ENCODE measurements around the gene SMAD7. TPM values are rescaled to one million over a fixed set of nuclear protein-coding genes. Genes with fewer than 3 reads are reported as not detected.

The SMAD7 gene
- total and polyA plus RNA-seq, 7 experiments from 2014 or later = 5.3 to 79.4 (median 21.4) TPM

GRCh38 chr18:48947560-48947959 lies 3.2 kb downstream of the SMAD7 start:
- intact Hi-C loops (cut with micrococcal nuclease) = loop anchor here (5.0 to 10.0 kb wide), 4 partner anchors 277 to 1337 kb away; partner anchors contain the start of genes ACAA2 (in 1 of the 2), C18orf32 (in 1 of the 2), CXXC1 (in 1 of the 2) and MBD1 (in 1 of the 2)
- Histone ChIP-seq H3K27me3 (ENCODE audit: control insufficient read depth in 2 of 2, insufficient read depth in 2 of 2, low read length in 2 of 2) (no peaks in the 10 kb centered on the region), H3K27ac (ENCODE audit: low read depth, low read length) (no peak overlapping the region), H3K9me3 (ENCODE audit: control insufficient read depth in 2 of 3, low read length in 3 of 3) (no peaks in the 10 kb centered on the region), H3K36me3 (ENCODE audit: control insufficient read depth in 2 of 3, insufficient read depth in 3 of 3, low read length in 3 of 3) (no peaks in the 10 kb centered on the region), H3K4me3 (ENCODE audit: low read length) (peak overlapping the region; percentile 95), H3K4me1 (ENCODE audit: control insufficient read depth in 2 of 2, insufficient read depth in 2 of 2, low read length in 2 of 2) (peaks cover 55 to 57% of the 10 kb centered on the region in 2 donors)
- ChIA-PET POLR2A (interaction anchor here (0.7 to 3.7 kb wide), 6 partner anchors 9 to 113 kb away, joined by 3 to 10 read pairs (median 6); no protein-coding TSS in a partner anchor), CTCF (interaction anchor here (0.6 kb wide), 1 partner anchor 166 kb away, joined by 3 read pairs; no protein-coding TSS in a partner anchor)
- H3K4me3 Mint-ChIP-seq = peak overlapping the region; percentile 84 to 100 (median 98)
- peaks cover 45 to 68% (median 59%) of the 10 kb centered on the region in 7 donors for H3K4me1 Mint-ChIP-seq
- peaks cover 0 to 2% (median 0%) of the 10 kb centered on the region in 5 donors for H3K27me3 Mint-ChIP-seq
- peaks cover 0 to 4% (median 0%) of the 10 kb centered on the region in 11 donors for H3K9me3 Mint-ChIP-seq
- no peak for DNase-seq
- peaks cover 0 to 58% (median 5%) of the 10 kb centered on the region in 5 donors for H3K36me3 Mint-ChIP-seq
- H3K27ac Mint-ChIP-seq = peak overlapping the region in 8 of 9 donors; percentile 45 to 93 (median 81)
- ATAC-seq = no peak

DNA sequence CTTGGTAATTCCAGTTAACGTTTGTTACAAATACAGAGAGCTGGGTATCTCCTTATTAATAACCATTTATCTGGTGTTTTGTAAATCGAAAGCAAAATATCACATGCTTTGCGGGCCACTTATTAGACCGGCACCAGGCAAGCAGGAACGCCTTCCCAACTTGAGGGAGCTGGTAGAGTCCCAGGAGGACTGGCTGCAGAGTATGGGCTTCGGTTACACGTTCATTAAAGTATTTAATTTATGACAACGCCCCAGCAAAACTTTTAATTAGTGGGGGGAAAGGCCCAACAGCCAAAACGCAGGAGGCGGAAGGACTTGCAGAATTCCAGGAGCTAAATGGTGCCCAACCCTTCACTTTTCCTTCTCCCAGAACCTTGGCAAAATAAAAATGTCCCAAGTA lies 3.7 kb downstream of the SMAD7 start:
- no peak overlapping the region for H3K27ac ChIP-seq (ENCODE audit: low read depth, low read length)

GRCh38 chr18:48946329-48946835 lies 4.4 kb downstream of the SMAD7 start:
- H3K4me1 Mint-ChIP-seq = peaks cover 56 to 80% (median 70%) of the 10 kb centered on the region in 7 donors
- Histone ChIP-seq H3K4me3 (ENCODE audit: low read length) (no peak overlapping the region), H3K4me1 (ENCODE audit: control insufficient read depth in 2 of 2, insufficient read depth in 2 of 2, low read length in 2 of 2) (peaks cover 67 to 68% of the 10 kb centered on the region in 2 donors), H3K27me3 (ENCODE audit: control insufficient read depth in 2 of 2, insufficient read depth in 2 of 2, low read length in 2 of 2) (no peaks in the 10 kb centered on the region), H3K9me3 (ENCODE audit: control insufficient read depth in 2 of 3, low read length in 3 of 3) (no peaks in the 10 kb centered on the region), H3K36me3 (ENCODE audit: control insufficient read depth in 2 of 3, insufficient read depth in 3 of 3, low read length in 3 of 3) (no peaks in the 10 kb centered on the region), H3K27ac (ENCODE audit: low read depth, low read length) (no peak overlapping the region)
- H3K27ac Mint-ChIP-seq = peak overlapping the region in 1 of 9 donors; percentile 81
- DNase-seq (no peak), ATAC-seq (no peak)
- H3K4me3 Mint-ChIP-seq = peak overlapping the region in 7 of 10 donors; percentile 29 to 98 (median 87)
- peaks cover 0 to 4% (median 0%) of the 10 kb centered on the region in 11 donors for H3K9me3 Mint-ChIP-seq
- no peaks in the 10 kb centered on the region for H3K27me3 Mint-ChIP-seq
- ChIA-PET CTCF (no interaction called here), POLR2A (interaction anchor here (0.6 to 3.7 kb wide), 4 partner anchors 16 to 297 kb away, joined by 3 to 10 read pairs (median 3); no protein-coding TSS in a partner anchor)
- intact Hi-C loops (cut with micrococcal nuclease) = loop anchor here (5.0 to 10.0 kb wide), 4 partner anchors 278 to 1338 kb away; partner anchors contain the start of genes ACAA2 (in 1 of the 2), C18orf32 (in 1 of the 2), CXXC1 (in 1 of the 2) and MBD1 (in 1 of the 2)
- peaks cover 0 to 68% (median 5%) of the 10 kb centered on the region in 5 donors for H3K36me3 Mint-ChIP-seq

More for the DNA sequence above, 3.7 kb downstream of the SMAD7 start:
- Mint-ChIP-seq H3K27ac (peak overlapping the region in 5 of 9 donors; percentile 45 to 84 (median 81)), H3K4me3 (peak overlapping the region; percentile 84 to 100 (median 98)), H3K4me1 (peaks cover 49 to 73% (median 63%) of the 10 kb centered on the region in 7 donors), H3K27me3 (peaks cover 0 to under 1% (median 0%) of the 10 kb centered on the region in 5 donors), H3K36me3 (peaks cover 0 to 61% (median 5%) of the 10 kb centered on the region in 5 donors), H3K9me3 (peaks cover 0 to 4% (median 0%) of the 10 kb centered on the region in 11 donors)
- H3K4me3 ChIP-seq (ENCODE audit: low read length) = no peak overlapping the region
- POLR2A ChIA-PET = interaction anchor here (0.6 to 3.7 kb wide), 6 partner anchors 9 to 113 kb away, joined by 3 to 10 read pairs (median 3); no protein-coding TSS in a partner anchor
- H3K27me3 ChIP-seq (ENCODE audit: control insufficient read depth in 2 of 2, insufficient read depth in 2 of 2, low read length in 2 of 2) = no peaks in the 10 kb centered on the region
- CTCF ChIA-PET = interaction anchor here (0.6 kb wide), 1 partner anchor 166 kb away, joined by 3 read pairs; no protein-coding TSS in a partner anchor
- H3K4me1 ChIP-seq (ENCODE audit: control insufficient read depth in 2 of 2, insufficient read depth in 2 of 2, low read length in 2 of 2) = peaks cover 60 to 61% of the 10 kb centered on the region in 2 donors
- no peak for ATAC-seq
- intact Hi-C loops (cut with micrococcal nuclease) = loop anchor here (5.0 to 10.0 kb wide), 4 partner anchors 278 to 1338 kb away; partner anchors contain the start of genes ACAA2 (in 1 of the 2), C18orf32 (in 1 of the 2), CXXC1 (in 1 of the 2) and MBD1 (in 1 of the 2)
- H3K9me3 ChIP-seq (ENCODE audit: control insufficient read depth in 2 of 3, low read length in 3 of 3) = no peaks in the 10 kb centered on the region
- no peak for DNase-seq
- no peaks in the 10 kb centered on the region for H3K36me3 ChIP-seq (ENCODE audit: control insufficient read depth in 2 of 3, insufficient read depth in 3 of 3, low read length in 3 of 3)

DNA sequence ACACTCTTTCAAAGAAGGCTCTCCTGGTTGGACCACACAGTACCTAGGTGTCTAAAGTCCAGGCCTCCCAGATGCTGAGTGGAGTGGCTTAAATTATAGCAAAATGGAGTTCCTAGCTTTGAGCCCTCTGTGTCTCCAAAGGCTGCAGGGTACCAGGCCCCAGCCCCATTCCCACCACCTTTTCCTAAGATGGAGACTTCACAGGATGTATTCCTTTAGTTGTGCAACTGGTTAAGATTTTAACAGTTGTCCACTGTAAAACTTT lies 4.9 kb downstream of the SMAD7 start:
- no peaks in the 10 kb centered on the region for H3K36me3 ChIP-seq (ENCODE audit: control insufficient read depth in 2 of 3, insufficient read depth in 3 of 3, low read length in 3 of 3)
- Mint-ChIP-seq H3K4me1 (peaks cover 61 to 83% (median 75%) of the 10 kb centered on the region in 7 donors), H3K9me3 (peaks cover 0 to 2% (median 0%) of the 10 kb centered on the region in 11 donors), H3K4me3 (peak overlapping the region in 7 of 10 donors; percentile 25 to 98 (median 84)), H3K27me3 (no peaks in the 10 kb centered on the region), H3K27ac (peak overlapping the region in 2 of 9 donors; percentile 4 to 15), H3K36me3 (peaks cover 0 to 71% (median 5%) of the 10 kb centered on the region in 5 donors)
- intact Hi-C loops (cut with micrococcal nuclease) = loop anchor here (5.0 to 10.0 kb wide), 4 partner anchors 279 to 1339 kb away; partner anchors contain the start of genes ACAA2 (in 1 of the 2), C18orf32 (in 1 of the 2), CXXC1 (in 1 of the 2) and MBD1 (in 1 of the 2)
- ChIA-PET CTCF (no interaction called here), POLR2A (interaction anchor here (0.9 to 3.7 kb wide), 3 partner anchors 8 to 297 kb away, joined by 3 to 10 read pairs (median 3); no protein-coding TSS in a partner anchor)
- no peaks in the 10 kb centered on the region for H3K9me3 ChIP-seq (ENCODE audit: control insufficient read depth in 2 of 3, low read length in 3 of 3)
- peaks cover 71 to 73% of the 10 kb centered on the region in 2 donors for H3K4me1 ChIP-seq (ENCODE audit: control insufficient read depth in 2 of 2, insufficient read depth in 2 of 2, low read length in 2 of 2)
- H3K4me3 ChIP-seq (ENCODE audit: low read length) = no peak overlapping the region
- DNase-seq = no peak
- no peaks in the 10 kb centered on the region for H3K27me3 ChIP-seq (ENCODE audit: control insufficient read depth in 2 of 2, insufficient read depth in 2 of 2, low read length in 2 of 2)
- ATAC-seq = no peak
- no peak overlapping the region for H3K27ac ChIP-seq (ENCODE audit: low read depth, low read length)

- peaks cover 0 to 74% (median 5%) of the 10 kb centered on the region in 5 donors for H3K36me3 Mint-ChIP-seq
- H3K27ac Mint-ChIP-seq = peak overlapping the region in 8 of 9 donors; percentile 3 to 87 (median 72)
- H3K27me3 Mint-ChIP-seq = no peaks in the 10 kb centered on the region
- ATAC-seq (no peak), DNase-seq (no peak)
- Histone ChIP-seq H3K27ac (ENCODE audit: low read depth, low read length) (no peak overlapping the region), H3K36me3 (ENCODE audit: control insufficient read depth in 2 of 3, insufficient read depth in 3 of 3, low read length in 3 of 3) (no peaks in the 10 kb centered on the region), H3K4me1 (ENCODE audit: control insufficient read depth in 2 of 2, insufficient read depth in 2 of 2, low read length in 2 of 2) (peaks cover 81 to 83% of the 10 kb centered on the region in 2 donors), H3K27me3 (ENCODE audit: control insufficient read depth in 2 of 2, insufficient read depth in 2 of 2, low read length in 2 of 2) (no peaks in the 10 kb centered on the region), H3K9me3 (ENCODE audit: control insufficient read depth in 2 of 3, low read length in 3 of 3) (no peaks in the 10 kb centered on the region), H3K4me3 (ENCODE audit: low read length) (peak overlapping the region; percentile 6)
- H3K9me3 Mint-ChIP-seq = peaks cover 0 to under 1% (median 0%) of the 10 kb centered on the region in 11 donors
- POLR2A ChIA-PET = interaction anchor here (0.9 kb wide), 1 partner anchor 542 kb away, joined by 3 read pairs; the partner anchor contains the start of gene C18orf32
- intact Hi-C loops (cut with micrococcal nuclease) = loop anchor here (5.0 to 10.0 kb wide), 6 partner anchors 267 to 1340 kb away; partner anchors contain the start of genes ACAA2 (in 2 of the 2), C18orf32 (in 1 of the 2), CXXC1 (in 1 of the 2) and MBD1 (in 1 of the 2)
- peak overlapping the region; percentile 58 to 87 (median 70) for H3K4me3 Mint-ChIP-seq
- CTCF ChIA-PET = no interaction called here
- peaks cover 68 to 94% (median 86%) of the 10 kb centered on the region in 7 donors for H3K4me1 Mint-ChIP-seq
Measured at GRCh38 chr18:48944634-48945033, 6.1 kb downstream of the SMAD7 start.

All from naive thymus-derived CD4-positive, alpha-beta T cell (primary cell).